Erythroblast (primary cell): ENCODE measurements around the gene MTFR1L.
A peak's percentile ranks its signal among the peaks of the same experiment; 100 is the strongest.
"Not testable (repeated sequence)": the region's sequence is repeated elsewhere in the genome, so short reads cannot be mapped to it uniquely, and the experiment has no call there.

Experiments
- DNase-seq, 2 experiments: peaks; one replicate each; lab custom pipeline; 2025; lab: John Stamatoyannopoulos, UW
- GATA1 ChIP-seq: IDR thresholded peaks from 2 replicates; pipeline ENCODE4 v1.6.1; 2011; ENCODE audit warnings: low read depth, mild to moderate bottlenecking, control low read depth, low read length, moderate library complexity
- POLR2A ChIP-seq: IDR thresholded peaks from 2 replicates; pipeline ENCODE4 v1.6.1; 2011; ENCODE audit warnings: mild to moderate bottlenecking, low read length

The MTFR1L gene

GRCh38 chr1:25834894-25835293 is 15.1 kb downstream of the MTFR1L start:
- no peak for TF ChIP-seq POLR2A
- TF ChIP-seq GATA1 = no peak
- no peak for DNase-seq

GRCh38 chr1:25836695-25837094 is 16.9 kb downstream of the MTFR1L start:
- no peak for DNase-seq
- TF ChIP-seq GATA1 = no peak
- no peak for TF ChIP-seq POLR2A

DNA sequence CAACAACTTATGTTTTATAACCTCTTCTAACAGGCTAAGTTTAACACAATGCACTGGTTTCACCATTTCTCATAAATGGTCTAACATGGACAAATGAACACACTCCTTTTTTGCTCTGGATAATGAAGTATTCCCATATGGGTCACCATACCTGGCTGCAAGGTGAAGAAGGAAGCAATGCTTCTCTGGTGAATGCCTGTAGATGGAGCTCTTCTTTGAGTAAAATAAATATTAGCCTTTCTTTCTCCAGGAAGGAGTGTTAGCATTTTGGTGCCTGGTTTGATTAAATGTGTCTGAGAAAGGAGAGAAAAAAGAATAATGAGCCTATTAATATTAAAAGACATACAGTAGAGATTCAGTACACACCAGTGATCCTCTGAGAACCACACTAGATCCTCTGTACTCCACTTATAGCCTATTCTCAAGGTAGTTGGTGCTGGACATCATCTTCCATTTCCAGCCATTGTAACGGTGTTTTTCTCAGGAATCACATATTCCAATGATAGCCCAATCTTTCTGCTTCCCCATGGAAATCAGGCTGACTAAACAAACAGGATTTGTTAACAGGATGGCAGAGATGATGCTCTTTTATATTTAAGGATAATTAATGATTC is 17.6 kb downstream of the MTFR1L start:
- DNase-seq = no peak
- TF ChIP-seq POLR2A = no peak
- TF ChIP-seq GATA1 = no peak

GRCh38 chr1:25839808-25840207 is 20.1 kb downstream of the MTFR1L start:
- DNase-seq = not testable (repeated sequence)

DNA sequence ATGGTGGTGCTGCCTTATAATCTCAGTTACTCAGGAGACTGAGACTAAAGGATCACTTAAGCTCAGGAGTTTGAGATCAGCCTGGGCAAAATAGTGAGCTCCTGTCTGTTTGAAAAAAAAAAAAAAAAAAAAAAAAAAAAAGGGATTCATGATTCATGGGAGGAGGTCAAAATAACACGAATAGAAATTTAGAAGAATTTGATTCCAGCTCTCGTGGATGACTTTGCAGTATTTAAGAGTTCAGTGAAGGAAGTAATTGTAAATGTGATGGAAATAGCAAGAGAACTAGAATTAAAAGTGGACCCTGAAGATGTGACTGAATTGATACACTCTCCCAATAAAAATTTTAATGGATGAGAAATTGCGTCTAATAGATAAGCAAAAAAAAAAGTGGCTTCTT is 23.7 kb downstream of the MTFR1L start:
- DNase-seq = no peak
- TF ChIP-seq GATA1 = no peak
- TF ChIP-seq POLR2A = no peak

DNA sequence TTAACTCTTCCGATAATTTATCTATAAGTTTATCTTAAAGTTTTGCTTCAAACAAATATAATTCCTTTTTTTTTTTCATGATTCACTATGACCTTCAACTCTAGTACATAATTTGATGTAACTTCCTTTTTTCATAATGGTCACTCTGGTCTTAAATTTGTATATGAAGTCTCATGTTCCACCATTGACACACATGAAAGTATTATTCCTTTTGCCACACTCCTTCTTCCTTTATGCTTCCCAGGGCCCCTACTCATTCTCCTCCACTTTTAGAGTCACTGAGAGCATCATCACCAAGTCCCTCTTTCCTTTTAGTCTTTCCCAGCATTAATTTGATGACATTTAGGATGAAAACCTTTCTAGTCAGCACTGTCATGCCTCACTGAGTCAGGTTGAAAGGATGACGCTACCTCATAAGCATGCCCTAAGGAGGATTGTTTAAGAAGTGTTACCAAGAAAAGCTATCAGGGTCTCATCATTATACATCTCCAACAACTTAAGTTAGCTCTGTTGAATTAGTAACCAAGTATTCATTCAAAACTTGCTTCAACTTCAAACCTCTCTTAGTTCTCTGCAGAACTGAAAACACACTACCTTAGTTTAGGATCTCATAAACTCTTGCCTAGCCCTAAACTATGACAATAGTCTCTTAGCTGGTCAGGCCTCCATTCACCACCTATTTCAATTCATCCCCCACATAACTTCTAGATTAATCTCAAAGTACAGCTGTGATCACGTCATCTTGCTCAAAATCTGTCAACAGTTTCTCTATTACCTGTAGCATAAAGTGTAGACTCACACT is 25.0 kb downstream of the MTFR1L start:
- DNase-seq = no peak
- TF ChIP-seq POLR2A (no peak), GATA1 (no peak)

DNA sequence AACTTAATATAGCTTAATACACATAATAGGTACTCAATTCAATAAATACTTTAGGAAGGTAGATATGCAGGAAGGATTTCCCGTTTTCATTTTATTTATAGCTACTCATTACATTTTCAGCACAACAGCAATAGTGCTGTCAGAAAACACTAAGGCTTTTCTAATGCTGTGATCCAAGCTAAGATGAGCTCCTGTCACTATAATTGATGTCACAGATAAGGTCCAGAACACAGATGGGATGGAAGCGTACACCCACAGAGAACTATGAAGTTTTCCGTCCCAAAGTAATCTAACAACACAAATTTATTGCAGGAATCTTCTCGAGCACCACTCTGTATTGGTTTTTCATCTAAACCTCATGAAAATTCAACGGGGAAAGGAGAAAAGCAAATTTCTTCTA is 25.9 kb downstream of the MTFR1L start:
- TF ChIP-seq POLR2A (no peak), GATA1 (no peak)
- no peak for DNase-seq

DNA sequence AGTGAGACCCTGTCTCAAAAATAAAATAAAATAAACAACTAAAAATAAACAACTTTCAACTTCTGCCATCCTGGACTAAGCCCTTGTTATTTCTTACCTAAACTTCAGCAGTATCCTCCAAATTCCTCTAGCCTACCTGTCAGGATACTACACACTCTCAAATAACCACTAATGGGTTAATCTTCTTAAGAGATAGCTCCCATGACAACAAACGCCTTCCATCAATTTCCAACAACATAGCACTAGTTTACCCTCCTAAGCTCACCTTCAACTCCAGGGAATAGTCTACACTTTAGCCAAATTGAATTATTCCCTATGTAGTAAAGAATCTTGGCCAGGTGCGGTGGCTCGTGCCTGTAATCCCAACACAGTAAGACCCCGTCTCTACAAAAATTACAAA is 28.2 kb downstream of the MTFR1L start:
- TF ChIP-seq GATA1 = no peak
- TF ChIP-seq POLR2A = no peak
- DNase-seq = no peak

GRCh38 chr1:25848531-25848930 is 28.8 kb downstream of the MTFR1L start:
- no peak for DNase-seq
- no peak for TF ChIP-seq GATA1
- no peak for TF ChIP-seq POLR2A

GRCh38 chr1:25854554-25854953 is 34.8 kb downstream of the MTFR1L start:
- TF ChIP-seq POLR2A (no peak), GATA1 (no peak)

GRCh38 chr1:25856856-25857255 is 37.1 kb downstream of the MTFR1L start:
- no peak for DNase-seq
- TF ChIP-seq GATA1 (no peak), POLR2A (no peak)

More at GRCh38 chr1:25854554-25854953, 34.8 kb downstream of the MTFR1L start:
- peak; percentile 71 to 91 for DNase-seq

DNA sequence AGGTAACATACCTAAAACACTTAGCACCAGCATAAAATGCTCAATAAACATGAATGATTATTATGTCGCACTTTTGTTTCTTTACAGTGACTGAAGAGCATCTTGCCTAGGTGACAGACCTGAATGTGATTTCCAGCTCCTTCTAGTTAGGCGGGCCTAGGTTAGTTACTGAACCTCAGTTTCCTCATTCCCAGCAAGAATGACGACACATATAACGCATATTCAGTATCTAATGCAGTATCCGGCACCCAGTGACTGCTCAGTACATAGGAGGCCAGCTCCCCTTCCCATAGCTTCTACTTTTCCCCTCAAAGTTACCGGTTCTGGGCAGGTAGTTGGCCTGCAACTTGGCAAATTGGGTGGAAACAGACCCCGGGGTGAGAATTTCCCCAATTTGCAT is 38.7 kb downstream of the MTFR1L start:
- DNase-seq = peak in 1 of 2 experiments; percentile 59
- no peak for TF ChIP-seq POLR2A
- no peak for TF ChIP-seq GATA1

GRCh38 chr1:25858906-25859789 is 39.4 kb downstream of the MTFR1L start, which contains the start of gene AUNIP:
TSS of gene AUNIP (minus strand) at chr1:25859457. CDS start at chr1:25859357, 100 bp downstream.
- peak; percentile 94 to 96 for DNase-seq
- TF ChIP-seq GATA1 (no peak), POLR2A (peak; percentile 89)
